Mucosa of rectum (tissue), 2 donors: ENCODE data around the gene TOMM40.

Experiments used
- H3K27ac ChIP-seq, 2 donors: one replicate each; pipeline ENCODE4 v1.7.0; 2013; ENCODE audit warnings: inconsistent platforms in 2 of 2, low read depth in 2 of 2, low read length in 2 of 2
- H3K27me3 ChIP-seq, 2 donors: one replicate each; pipeline ENCODE4 v1.7.0; 2013; ENCODE audit warnings: low read length in 2 of 2; ENCODE audit not compliant: control insufficient read depth in 2 of 2, insufficient read depth in 2 of 2
- H3K36me3 ChIP-seq, 2 donors: one replicate each; pipeline ENCODE4 v1.7.0; 2013; ENCODE audit warnings: low read length in 2 of 2; ENCODE audit not compliant: control insufficient read depth in 2 of 2, insufficient read depth in 2 of 2
- H3K4me1 ChIP-seq, 2 donors: one replicate each; pipeline ENCODE4 v1.7.0; 2013; ENCODE audit warnings: low read length in 2 of 2, mild to moderate bottlenecking in 1 of 2; ENCODE audit not compliant: control insufficient read depth in 2 of 2, insufficient read depth in 2 of 2
- H3K4me3 ChIP-seq, 2 donors: one replicate each; pipeline ENCODE4 v1.7.0; 2013; ENCODE audit warnings: low read length in 2 of 2
- H3K9ac ChIP-seq, 2 donors: one replicate each; pipeline ENCODE4 v1.7.0; 2013; ENCODE audit warnings: low read length in 2 of 2, low read depth in 1 of 2, mild to moderate bottlenecking in 1 of 2
- H3K9me3 ChIP-seq, 2 donors: one replicate each; pipeline ENCODE4 v1.7.0; 2013; ENCODE audit warnings: low read length in 2 of 2; ENCODE audit not compliant: control insufficient read depth in 2 of 2
- donor health status: healthy.
- donor health status: Normal muscosa, but diverticular disease.

TOMM40 gene

GRCh38 chr19:44891016-44891882 is at the start of gene TOMM40:
Gene TOMM40 (plus strand): TSS chr19:44891254. CDS start chr19:44891416, 162 bp downstream.
- H3K27ac ChIP-seq = peak within 1 kb of the TSS; percentile 96 to 97
- peaks cover 18 to 20% of the 10 kb centered on the region in 2 donors for H3K4me1 ChIP-seq
- peak within 1 kb of the TSS; percentile 82 to 88 for H3K4me3 ChIP-seq
- peaks cover 22 to 41% of the 10 kb centered on the region in 2 donors for H3K36me3 ChIP-seq
- H3K9me3 ChIP-seq = no peaks in the 10 kb centered on the region
- no peaks in the 10 kb centered on the region for H3K27me3 ChIP-seq
- peak within 1 kb of the TSS; percentile 74 to 85 for H3K9ac ChIP-seq

- H3K4me3 ChIP-seq = peak overlapping the region; percentile 87 to 93
- H3K27me3 ChIP-seq = no peaks in the 10 kb centered on the region
- no peaks in the 10 kb centered on the region for H3K9me3 ChIP-seq
- H3K9ac ChIP-seq = peak overlapping the region; percentile 68 to 94
- H3K36me3 ChIP-seq = no peaks in the 10 kb centered on the region
- peak overlapping the region; percentile 87 to 93 for H3K27ac ChIP-seq
- H3K4me1 ChIP-seq = peaks cover 18 to 19% of the 10 kb centered on the region in 2 donors
These were observed 45.8 kb upstream of the TOMM40 start for GRCh38 chr19:44845286-44845611.

GRCh38 chr19:44845612-44846454 is 45.2 kb upstream of the TOMM40 start, which contains the start of gene NECTIN2:
Gene NECTIN2 (plus strand): TSS chr19:44846297. CDS start chr19:44846526, 229 bp downstream.
- peak within 1 kb of the TSS; percentile 98 to 99 for H3K9ac ChIP-seq

GRCh38 chr19:44846455-44847143 is 44.5 kb upstream of the TOMM40 start:
- H3K4me1 ChIP-seq = peaks cover 18 to 19% of the 10 kb centered on the region in 2 donors
- H3K9me3 ChIP-seq = no peaks in the 10 kb centered on the region
- peak overlapping the region; percentile 90 to 94 for H3K27ac ChIP-seq
- peak overlapping the region; percentile 87 to 89 for H3K4me3 ChIP-seq
- H3K36me3 ChIP-seq = no peaks in the 10 kb centered on the region
- peak overlapping the region; percentile 98 to 99 for H3K9ac ChIP-seq
- no peaks in the 10 kb centered on the region for H3K27me3 ChIP-seq

More at GRCh38 chr19:44845612-44846454, 45.2 kb upstream of the TOMM40 start, which contains the start of gene NECTIN2:
- no peaks in the 10 kb centered on the region for H3K9me3 ChIP-seq
- peak within 1 kb of the TSS; percentile 90 to 94 for H3K27ac ChIP-seq
- no peaks in the 10 kb centered on the region for H3K27me3 ChIP-seq
- peak within 1 kb of the TSS; percentile 87 to 93 for H3K4me3 ChIP-seq
- H3K36me3 ChIP-seq = no peaks in the 10 kb centered on the region
- H3K4me1 ChIP-seq = peaks cover 18 to 19% of the 10 kb centered on the region in 2 donors

- peak overlapping the region; percentile 87 to 89 for H3K4me3 ChIP-seq
- H3K4me1 ChIP-seq = peaks cover 18 to 19% of the 10 kb centered on the region in 2 donors
- no peaks in the 10 kb centered on the region for H3K9me3 ChIP-seq
- peak overlapping the region; percentile 98 to 99 for H3K9ac ChIP-seq
- peak overlapping the region; percentile 90 to 94 for H3K27ac ChIP-seq
- H3K27me3 ChIP-seq = no peaks in the 10 kb centered on the region
- no peaks in the 10 kb centered on the region for H3K36me3 ChIP-seq
These were observed 43.7 kb upstream of the TOMM40 start for GRCh38 chr19:44847144-44848035.

- Histone ChIP-seq H3K27me3 (no peaks in the 10 kb centered on the region), H3K9ac (peak overlapping the region; percentile 98 to 99), H3K4me3 (peak overlapping the region; percentile 87 to 89), H3K36me3 (no peaks in the 10 kb centered on the region), H3K27ac (peak overlapping the region; percentile 90 to 94), H3K9me3 (no peaks in the 10 kb centered on the region), H3K4me1 (peaks cover 18 to 19% of the 10 kb centered on the region in 2 donors)
These were observed 42.8 kb upstream of the TOMM40 start for GRCh38 chr19:44848036-44848811.

GRCh38 chr19:44848812-44849447 is 42.1 kb upstream of the TOMM40 start:
- H3K4me3 ChIP-seq = no peak overlapping the region
- no peaks in the 10 kb centered on the region for H3K36me3 ChIP-seq
- H3K4me1 ChIP-seq = peaks cover 18 to 19% of the 10 kb centered on the region in 2 donors
- peak overlapping the region in 1 of 2 donors; percentile 99 for H3K9ac ChIP-seq
- H3K27me3 ChIP-seq = no peaks in the 10 kb centered on the region
- peak overlapping the region; percentile 90 to 94 for H3K27ac ChIP-seq
- H3K9me3 ChIP-seq = no peaks in the 10 kb centered on the region

- H3K9me3 ChIP-seq = no peaks in the 10 kb centered on the region
- no peak overlapping the region for H3K9ac ChIP-seq
- no peak overlapping the region for H3K27ac ChIP-seq
- H3K36me3 ChIP-seq = no peaks in the 10 kb centered on the region
- H3K27me3 ChIP-seq = no peaks in the 10 kb centered on the region
- no peak overlapping the region for H3K4me3 ChIP-seq
- peaks cover 8 to 9% of the 10 kb centered on the region in 2 donors for H3K4me1 ChIP-seq
These were observed 40.4 kb upstream of the TOMM40 start for GRCh38 chr19:44850641-44851109.
